ENCODE measurements around the gene TMEM183A.
"Not testable (repeated sequence)": the region's sequence is repeated elsewhere in the genome, so short reads cannot be mapped to it uniquely, and the experiment has no call there.

TMEM183A gene

DNA sequence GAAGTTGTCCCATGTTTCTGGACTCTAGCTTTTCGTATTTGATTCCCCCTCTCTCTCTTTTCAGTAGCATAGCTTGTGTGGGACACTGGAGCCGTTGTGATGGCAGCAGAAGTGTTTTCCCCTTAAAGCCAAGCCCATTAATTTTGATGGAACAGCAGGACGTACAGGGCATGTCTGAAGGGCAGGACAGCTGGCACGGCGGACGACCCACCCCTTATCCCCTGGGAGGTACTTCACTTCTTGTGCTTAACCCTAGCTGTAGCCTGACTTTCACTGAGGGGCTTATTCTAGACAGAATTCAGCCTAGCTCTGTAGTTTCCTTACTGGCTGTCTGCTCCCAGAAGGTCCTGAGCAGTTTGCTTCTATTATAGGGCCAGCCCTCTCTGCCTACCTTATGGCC, 10.5 kb downstream of the TMEM183A start:
- in situ Hi-C loops (cut with MboI; ENCODE audit: low sequenced_read_pairs, unreplicated experiment), result no loop called here
- TF ChIP-seq, protein P1, sequence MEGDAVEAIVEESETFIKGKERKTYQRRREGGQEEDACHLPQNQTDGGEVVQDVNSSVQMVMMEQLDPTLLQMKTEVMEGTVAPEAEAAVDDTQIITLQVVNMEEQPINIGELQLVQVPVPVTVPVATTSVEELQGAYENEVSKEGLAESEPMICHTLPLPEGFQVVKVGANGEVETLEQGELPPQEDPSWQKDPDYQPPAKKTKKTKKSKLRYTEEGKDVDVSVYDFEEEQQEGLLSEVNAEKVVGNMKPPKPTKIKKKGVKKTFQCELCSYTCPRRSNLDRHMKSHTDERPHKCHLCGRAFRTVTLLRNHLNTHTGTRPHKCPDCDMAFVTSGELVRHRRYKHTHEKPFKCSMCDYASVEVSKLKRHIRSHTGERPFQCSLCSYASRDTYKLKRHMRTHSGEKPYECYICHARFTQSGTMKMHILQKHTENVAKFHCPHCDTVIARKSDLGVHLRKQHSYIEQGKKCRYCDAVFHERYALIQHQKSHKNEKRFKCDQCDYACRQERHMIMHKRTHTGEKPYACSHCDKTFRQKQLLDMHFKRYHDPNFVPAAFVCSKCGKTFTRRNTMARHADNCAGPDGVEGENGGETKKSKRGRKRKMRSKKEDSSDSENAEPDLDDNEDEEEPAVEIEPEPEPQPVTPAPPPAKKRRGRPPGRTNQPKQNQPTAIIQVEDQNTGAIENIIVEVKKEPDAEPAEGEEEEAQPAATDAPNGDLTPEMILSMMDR (IDR thresholded peaks at IDR 0.05; ENCODE audit: borderline replicate concordance, control extremely low read depth, extremely low read depth, insufficient read depth, missing control alignments), result no peak
- DNase-seq (ENCODE audit: low spot score), result no peak

DNA sequence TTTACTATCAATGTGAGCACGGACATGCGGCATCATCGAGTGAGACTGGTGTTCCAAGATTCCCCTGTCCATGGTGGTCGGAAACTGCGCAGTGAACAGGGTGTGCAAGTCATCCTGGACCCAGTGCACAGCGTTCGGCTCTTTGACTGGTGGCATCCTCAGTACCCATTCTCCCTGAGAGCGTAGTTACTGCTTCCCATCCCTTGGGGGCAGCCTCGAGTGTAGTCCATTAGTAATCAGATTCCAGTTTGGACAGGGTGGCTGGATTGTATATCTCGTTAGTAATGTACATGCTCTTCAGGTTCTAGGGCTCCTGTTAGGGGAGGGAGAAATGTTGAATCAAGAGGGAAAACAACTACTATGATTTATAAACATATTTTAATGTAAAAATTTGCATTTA, 15.7 kb downstream of the TMEM183A start:
- DNase-seq (ENCODE audit: low spot score); in situ Hi-C loops (cut with MboI; ENCODE audit: low sequenced_read_pairs, unreplicated experiment): not testable (repeated sequence)

DNA sequence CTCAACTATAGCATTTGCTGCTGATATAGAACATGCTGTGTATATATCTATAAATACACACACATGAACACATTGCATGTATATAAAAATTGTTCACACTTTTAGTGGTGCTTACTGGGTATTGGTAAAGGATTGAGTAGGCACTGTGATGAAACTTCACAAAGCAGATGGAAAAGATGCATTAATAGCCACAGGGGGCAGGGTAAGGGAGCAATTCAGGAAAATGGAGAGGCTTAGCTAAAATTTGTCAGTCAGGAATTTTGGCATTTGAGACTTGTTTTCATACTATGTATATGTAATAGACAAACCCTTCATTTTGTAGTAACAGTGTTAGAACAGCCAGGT, 18.5 kb downstream of the TMEM183A start:
- in situ Hi-C loops (cut with MboI; ENCODE audit: low sequenced_read_pairs, unreplicated experiment), result no loop called here
- no peak for DNase-seq (ENCODE audit: low spot score)
- TF ChIP-seq, protein P1 (IDR thresholded peaks at IDR 0.05; ENCODE audit: borderline replicate concordance, control extremely low read depth, extremely low read depth, insufficient read depth, missing control alignments), result no peak

DNA sequence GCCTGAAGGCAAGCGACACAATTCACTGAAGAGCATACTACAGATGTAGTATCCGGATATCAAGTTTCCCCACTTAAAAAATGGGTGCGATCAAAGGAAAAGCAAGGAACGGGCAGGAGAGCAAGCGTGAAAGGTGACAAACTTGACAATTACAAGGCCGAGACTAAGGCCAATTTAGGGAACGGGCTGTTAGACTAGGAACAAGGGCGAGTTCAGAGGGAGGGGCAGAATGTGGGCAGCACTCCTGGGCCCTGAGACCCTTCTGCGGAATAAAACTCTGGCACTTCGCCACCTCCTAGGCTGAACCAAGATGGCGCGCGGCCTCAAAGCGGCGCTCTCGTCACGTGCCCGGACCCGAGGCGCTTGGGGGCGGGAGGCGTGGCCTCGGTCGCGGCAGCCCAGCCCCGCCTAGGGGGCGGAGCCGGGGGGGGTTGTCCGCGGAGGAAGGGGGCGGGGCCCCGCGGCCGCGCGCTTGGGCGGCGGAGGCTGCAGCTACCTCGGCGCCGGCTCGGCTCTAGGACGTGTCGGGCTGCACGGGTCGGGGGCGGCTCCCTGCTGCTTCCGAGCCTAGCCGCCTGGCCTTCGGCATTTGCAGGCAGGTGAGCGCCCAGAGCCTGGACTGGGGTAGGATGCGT, 19.0 kb downstream of the TMEM183A start, which contains the start of gene PPFIA4:
TSS of gene PPFIA4 (plus strand) at position 461 of the 635 bp plus-strand sequence. CDS start 12,518 bp downstream, outside the sequence.
- TF ChIP-seq, protein P1 (IDR thresholded peaks at IDR 0.05; ENCODE audit: borderline replicate concordance, control extremely low read depth, extremely low read depth, insufficient read depth, missing control alignments), result peak; percentile 14
- in situ Hi-C loops (cut with MboI; ENCODE audit: low sequenced_read_pairs, unreplicated experiment), result no loop called here
- DNase-seq (ENCODE audit: low spot score), result peak; percentile 99

DNA sequence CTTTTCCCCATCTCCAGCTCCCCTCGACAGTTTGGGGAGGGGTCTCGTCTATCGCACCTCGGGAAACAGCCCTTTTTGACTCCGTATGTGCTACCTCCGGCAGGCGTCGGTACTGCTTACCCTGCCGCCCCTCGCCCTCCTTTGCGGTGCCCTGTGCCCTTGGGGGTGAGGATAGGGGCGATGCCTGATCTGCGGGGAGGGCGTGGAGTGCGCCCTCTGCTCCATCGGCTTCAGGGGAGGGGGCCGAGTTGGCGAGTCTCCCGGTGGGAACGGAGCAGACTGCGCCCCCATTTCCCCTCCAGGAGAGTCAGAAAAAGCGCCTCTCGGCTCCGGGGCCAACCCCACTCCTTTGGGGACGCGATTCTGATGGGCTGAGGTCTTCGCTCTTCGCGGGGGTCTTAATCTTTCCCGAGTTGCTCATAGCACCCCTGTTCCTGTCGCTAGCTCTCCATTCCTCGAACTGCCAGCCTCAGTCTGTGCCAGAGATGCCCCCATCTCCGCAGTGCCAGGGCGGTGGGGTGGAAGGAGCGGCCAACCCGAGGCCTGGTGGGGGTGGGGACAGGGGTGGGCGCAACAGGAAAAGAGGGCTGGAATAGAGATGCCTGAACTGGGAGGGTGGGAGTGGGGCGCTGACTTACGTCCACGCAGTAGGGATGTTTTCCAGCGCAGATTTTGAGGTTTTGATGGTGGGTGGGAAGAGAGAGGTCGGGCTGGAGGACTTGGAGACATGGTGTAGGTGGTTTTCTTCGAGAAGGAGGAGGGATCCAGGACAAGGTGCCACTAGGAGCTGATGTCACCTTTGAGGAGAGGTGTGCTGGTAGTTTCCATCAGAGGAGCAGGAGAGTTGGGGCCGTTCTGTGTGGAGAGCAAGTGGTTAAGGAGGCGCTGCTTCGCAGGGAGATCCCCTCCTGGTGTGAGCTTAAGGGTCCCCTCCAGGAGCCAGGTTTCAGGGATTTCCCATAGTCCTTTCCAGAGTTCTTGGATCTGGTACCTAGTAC, 19.8 kb downstream of the TMEM183A start:
- DNase-seq (ENCODE audit: low spot score), result peak; percentile 27
- TF ChIP-seq, protein P1 (IDR thresholded peaks at IDR 0.05; ENCODE audit: borderline replicate concordance, control extremely low read depth, extremely low read depth, insufficient read depth, missing control alignments), result no peak
- in situ Hi-C loops (cut with MboI; ENCODE audit: low sequenced_read_pairs, unreplicated experiment), result no loop called here

DNA sequence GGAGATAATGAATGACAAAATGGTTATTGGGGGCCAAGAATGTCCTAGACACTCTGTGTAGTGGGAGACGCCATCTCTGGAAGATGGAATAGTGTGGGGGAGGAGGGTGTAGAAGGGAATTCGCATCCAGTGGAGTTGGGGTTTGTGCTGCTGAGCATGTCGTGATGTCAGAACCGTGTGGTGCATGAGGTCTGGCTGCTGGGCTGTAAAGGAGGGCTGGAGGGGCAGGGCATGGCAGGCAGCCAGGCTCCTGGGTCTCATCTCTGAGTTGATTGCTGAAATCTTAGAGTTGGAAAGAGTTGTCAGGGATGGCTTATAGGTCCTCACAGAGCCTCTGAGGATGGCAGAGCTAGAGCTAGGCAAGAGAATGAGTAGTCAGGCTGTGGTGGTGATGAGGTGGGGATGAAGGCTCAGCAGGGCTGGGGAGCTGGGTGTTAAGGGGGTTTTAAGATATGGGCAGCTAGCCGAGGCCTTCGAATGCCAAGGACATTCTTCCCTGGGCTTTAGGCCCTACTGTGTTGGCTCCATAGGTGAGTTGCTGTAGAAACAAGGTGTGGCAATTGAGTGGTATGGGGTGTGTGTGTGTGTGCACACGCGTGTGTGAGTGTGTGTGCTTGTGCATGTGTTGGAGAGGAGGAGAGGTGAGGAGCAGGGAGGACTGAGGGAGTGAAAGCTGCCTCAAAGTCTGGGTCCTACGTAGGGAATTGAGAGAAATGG, 21.1 kb downstream of the TMEM183A start:
- in situ Hi-C loops (cut with MboI; ENCODE audit: low sequenced_read_pairs, unreplicated experiment), result no loop called here
- DNase-seq (ENCODE audit: low spot score), result no peak
- TF ChIP-seq, protein P1 (IDR thresholded peaks at IDR 0.05; ENCODE audit: borderline replicate concordance, control extremely low read depth, extremely low read depth, insufficient read depth, missing control alignments), result no peak

Measured in GM13976 (cell line).